Kidney tubule cell (primary cell): ENCODE results near the gene ERICH2.

Source experiments
- DNase-seq: peaks from one replicate; pipeline ENCODE4 v3.0.0-alpha.2; 2018; ENCODE audit warnings: low spot score

Gene ERICH2

DNA sequence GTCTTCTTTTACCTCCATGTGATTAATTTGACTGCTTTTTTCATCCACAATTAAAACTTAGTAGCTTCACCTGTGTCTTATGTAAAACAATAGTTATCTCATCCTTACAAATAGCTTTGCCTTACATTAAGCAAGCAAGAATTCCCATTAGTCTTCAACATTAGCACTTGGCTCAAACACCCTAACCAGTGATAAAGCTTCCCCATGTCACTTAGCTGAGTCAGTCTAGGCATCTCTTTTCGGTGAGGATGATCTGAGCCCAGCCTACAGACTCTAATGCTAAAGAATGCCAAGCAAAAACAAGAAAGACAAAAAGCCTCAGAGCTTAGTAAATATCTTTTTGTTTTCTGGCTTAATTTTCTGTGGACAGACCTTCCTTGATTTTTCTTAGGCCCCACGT lies 72.6 kb downstream of the ERICH2 start:
- peak; percentile 65 for DNase-seq

DNA sequence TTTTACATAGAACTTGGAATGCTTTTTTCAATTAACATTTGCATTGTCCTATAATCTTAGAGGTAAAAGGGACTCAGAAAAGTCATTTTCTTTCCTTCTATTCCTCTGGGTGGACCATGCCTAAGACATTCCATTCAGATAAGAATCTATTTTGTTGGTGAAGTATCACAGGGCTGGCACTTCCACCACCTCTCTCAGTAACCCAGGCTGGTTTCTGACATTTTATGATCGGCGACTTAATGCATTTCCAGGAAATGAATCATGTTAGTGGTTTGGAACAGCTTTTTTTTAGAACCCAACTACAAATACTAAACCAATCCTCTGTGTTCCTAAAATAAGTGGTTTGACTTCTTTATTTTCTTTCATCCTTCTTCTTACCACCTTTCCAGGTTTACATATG lies 73.5 kb downstream of the ERICH2 start:
- DNase-seq = peak; percentile 82

DNA sequence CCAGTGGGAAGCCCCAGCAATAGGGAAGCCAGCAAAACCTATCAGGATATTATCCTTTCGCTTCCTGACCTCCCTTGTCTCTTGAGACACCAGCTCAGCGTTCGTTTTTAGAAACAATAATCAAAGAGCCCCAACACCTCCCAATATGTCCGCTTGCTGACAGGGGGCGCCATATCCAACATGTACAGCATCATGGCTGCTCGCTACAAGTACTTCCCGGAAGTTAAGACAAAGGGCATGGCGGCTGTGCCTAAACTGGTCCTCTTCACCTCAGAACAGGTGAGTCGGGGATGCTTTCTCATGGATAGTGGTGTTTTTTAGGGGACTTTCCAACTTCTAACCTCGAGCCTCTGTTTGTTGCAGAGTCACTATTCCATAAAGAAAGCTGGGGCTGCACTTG lies 75.2 kb downstream of the ERICH2 start:
- DNase-seq = no peak

DNA sequence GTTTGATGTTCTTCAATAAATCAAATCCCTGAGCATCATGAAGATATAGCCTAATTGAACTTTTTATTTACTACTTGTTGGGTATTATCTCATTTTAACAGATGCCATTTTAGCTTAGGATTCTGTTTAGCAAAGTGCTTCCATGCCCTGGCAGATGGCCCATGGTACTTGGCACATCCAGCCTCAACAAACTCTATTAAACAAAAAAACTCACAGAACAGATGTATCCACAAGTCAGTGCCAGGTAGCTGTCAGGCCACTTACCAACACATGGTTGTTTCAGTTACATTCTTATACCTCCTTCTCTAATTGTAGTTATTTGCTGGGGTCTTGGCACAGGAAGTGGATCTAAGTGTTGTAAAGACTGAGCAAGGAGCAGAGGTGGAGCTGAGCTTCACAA lies 76.1 kb downstream of the ERICH2 start:
- DNase-seq = no peak

DNA sequence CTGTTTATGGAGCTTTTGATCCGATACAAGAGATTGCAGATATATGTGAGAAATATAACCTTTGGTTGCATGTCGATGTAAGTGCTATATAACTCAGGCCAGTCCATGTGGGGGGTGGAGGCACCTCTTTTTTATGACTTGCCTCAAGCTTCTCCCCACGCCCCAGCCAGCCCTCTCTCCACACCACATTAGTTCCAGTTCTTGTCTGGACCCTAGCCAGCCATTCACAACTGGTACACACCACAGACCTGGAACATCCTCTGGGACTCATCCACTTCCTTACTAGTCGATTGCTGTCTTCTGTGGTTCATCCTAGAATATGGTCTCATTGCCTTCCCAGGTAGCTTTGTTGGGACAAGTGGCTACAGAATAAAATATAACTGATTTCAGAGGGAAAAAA lies 77.5 kb downstream of the ERICH2 start:
- peak; percentile 33 for DNase-seq
